ENCODE data around the gene STARD13. TPM values are rescaled to one million over a fixed set of nuclear protein-coding genes. Genes with fewer than 3 reads are reported as not detected.

The STARD13 gene
- total RNA-seq, 1 experiment from 2014 or later: 9.1 TPM

DNA sequence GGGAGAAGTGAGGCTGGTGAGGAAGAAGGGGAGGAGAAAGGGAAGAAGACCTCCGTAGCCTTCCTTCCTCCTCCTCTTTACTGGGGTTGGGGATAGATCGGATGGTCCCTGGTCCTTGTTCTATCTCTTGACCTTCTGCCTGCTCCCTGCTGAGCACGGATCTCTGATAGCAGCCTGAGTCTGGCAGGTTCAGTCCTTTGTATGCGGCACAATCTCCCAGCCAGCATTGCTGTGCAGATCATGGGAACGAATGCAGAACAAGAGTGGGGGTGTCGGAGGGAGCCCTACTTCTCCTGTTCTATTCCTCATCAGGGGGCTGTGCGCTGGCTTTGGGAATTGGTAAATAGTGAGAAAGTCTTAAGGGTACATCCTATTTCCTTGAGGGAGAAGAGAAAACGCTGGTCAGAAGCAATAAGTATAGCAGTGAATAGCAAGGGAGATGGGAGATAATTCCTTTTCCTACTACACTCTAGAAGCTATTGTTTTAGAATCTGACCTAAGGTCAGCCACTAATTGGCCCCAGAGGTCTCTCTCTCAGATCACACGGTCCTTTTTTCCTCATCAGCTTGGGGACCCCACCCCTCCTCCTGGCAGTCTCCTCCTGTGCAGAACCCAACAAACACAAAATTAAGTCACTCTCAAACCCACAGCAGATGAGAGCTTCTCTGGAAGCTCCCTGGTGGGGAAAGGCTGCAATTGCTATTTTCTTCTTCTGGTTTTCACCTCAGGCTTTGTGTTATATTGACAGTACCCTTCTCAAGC is 228.4 kb downstream of the STARD13 start:
- no peaks in the 10 kb centered on the region for H3K9me3 ChIP-seq
- no peaks in the 10 kb centered on the region for H3K36me3 ChIP-seq (ENCODE audit: control insufficient read depth, insufficient read depth, low read length)
- no TSS peak for BruUV-seq (replicated peaks)
- Mint-ChIP-seq H3K9me3 (ENCODE audit: unreplicated experiment) (peaks cover 7% of the 10 kb centered on the region), H3K27me3 (ENCODE audit: insufficient read depth, unreplicated experiment) (no peaks in the 10 kb centered on the region), H3K36me3 (ENCODE audit: insufficient read depth, unreplicated experiment) (no peaks in the 10 kb centered on the region), H3K4me3 (ENCODE audit: unreplicated experiment) (no peak overlapping the region), H3K4me1 (ENCODE audit: low read depth, unreplicated experiment) (peaks cover 27% of the 10 kb centered on the region), H3K27ac (ENCODE audit: unreplicated experiment) (no peak overlapping the region)
- H3K4me3 ChIP-seq (ENCODE audit: low read depth, low read length): no peak overlapping the region
- peaks cover 14% of the 10 kb centered on the region for H3K4me1 ChIP-seq
- peak in 1 of 2 experiments; percentile 41 for DNase-seq
- TF ChIP-seq, protein P1, sequence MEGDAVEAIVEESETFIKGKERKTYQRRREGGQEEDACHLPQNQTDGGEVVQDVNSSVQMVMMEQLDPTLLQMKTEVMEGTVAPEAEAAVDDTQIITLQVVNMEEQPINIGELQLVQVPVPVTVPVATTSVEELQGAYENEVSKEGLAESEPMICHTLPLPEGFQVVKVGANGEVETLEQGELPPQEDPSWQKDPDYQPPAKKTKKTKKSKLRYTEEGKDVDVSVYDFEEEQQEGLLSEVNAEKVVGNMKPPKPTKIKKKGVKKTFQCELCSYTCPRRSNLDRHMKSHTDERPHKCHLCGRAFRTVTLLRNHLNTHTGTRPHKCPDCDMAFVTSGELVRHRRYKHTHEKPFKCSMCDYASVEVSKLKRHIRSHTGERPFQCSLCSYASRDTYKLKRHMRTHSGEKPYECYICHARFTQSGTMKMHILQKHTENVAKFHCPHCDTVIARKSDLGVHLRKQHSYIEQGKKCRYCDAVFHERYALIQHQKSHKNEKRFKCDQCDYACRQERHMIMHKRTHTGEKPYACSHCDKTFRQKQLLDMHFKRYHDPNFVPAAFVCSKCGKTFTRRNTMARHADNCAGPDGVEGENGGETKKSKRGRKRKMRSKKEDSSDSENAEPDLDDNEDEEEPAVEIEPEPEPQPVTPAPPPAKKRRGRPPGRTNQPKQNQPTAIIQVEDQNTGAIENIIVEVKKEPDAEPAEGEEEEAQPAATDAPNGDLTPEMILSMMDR (IDR thresholded peaks at IDR 0.05; ENCODE audit: insufficient read depth in 1 of 2, low read depth in 1 of 2, low read length in 1 of 2, severe bottlenecking in 1 of 2, unreplicated experiment in 1 of 2): peak; percentile 40 to 55
- ChIA-PET CTCF (no interaction called here), POLR2A (no interaction called here)
- intact Hi-C loops (cut with micrococcal nuclease; ENCODE audit: unreplicated experiment): loop anchor here (10.0 kb wide), 1 partner anchor 488 kb away; no protein-coding TSS in a partner anchor
- no peaks in the 10 kb centered on the region for H3K27me3 ChIP-seq (replicated peaks; ENCODE audit: control insufficient read depth, insufficient read depth, low read length)

DNA sequence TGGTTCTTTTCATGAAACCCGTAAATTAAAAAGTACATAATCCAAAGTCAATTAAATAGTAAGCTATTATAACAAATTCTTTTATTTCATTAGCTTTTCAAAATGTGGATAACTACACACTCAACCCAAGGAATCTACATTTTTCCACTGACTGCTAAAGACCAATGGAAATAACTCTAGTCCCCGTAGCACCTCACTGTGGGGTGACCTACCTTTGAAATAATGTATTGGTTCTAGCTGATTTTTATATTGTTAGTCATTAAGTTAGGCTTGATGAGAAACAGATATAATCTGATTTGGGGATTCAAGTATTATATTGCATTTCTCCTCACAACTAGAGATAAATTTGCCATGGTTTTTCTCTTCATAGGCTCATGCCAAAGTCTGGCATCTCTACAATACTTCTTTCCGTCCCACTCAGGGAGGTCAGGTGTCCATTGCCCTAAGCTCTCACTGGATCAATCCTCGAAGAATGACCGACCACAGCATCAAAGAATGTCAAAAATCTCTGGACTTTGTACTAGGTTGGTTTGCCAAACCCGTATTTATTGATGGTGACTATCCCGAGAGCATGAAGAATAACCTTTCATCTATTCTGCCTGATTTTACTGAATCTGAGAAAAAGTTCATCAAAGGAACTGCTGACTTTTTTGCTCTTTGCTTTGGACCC is 232.0 kb downstream of the STARD13 start:
- H3K36me3 Mint-ChIP-seq (ENCODE audit: insufficient read depth, unreplicated experiment): no peaks in the 10 kb centered on the region
- CTCF ChIA-PET: no interaction called here
- DNase-seq: peak; percentile 54 to 63
- H3K27me3 Mint-ChIP-seq (ENCODE audit: insufficient read depth, unreplicated experiment): no peaks in the 10 kb centered on the region
- H3K4me1 Mint-ChIP-seq (ENCODE audit: low read depth, unreplicated experiment): peaks cover 28% of the 10 kb centered on the region
- TF ChIP-seq, protein P1 (IDR thresholded peaks at IDR 0.05; ENCODE audit: insufficient read depth in 1 of 2, low read depth in 1 of 2, low read length in 1 of 2, severe bottlenecking in 1 of 2, unreplicated experiment in 1 of 2): no peak
- BruUV-seq (replicated peaks): no TSS peak
- no peak overlapping the region for H3K4me3 Mint-ChIP-seq (ENCODE audit: unreplicated experiment)
- H3K9me3 ChIP-seq: no peaks in the 10 kb centered on the region
- no peak overlapping the region for H3K4me3 ChIP-seq (ENCODE audit: low read depth, low read length)
- no peaks in the 10 kb centered on the region for H3K36me3 ChIP-seq (ENCODE audit: control insufficient read depth, insufficient read depth, low read length)
- no peaks in the 10 kb centered on the region for H3K27me3 ChIP-seq (replicated peaks; ENCODE audit: control insufficient read depth, insufficient read depth, low read length)
- intact Hi-C loops (cut with micrococcal nuclease; ENCODE audit: unreplicated experiment): loop anchor here (2.0 to 10.0 kb wide), 2 partner anchors 37 to 491 kb away; no protein-coding TSS in a partner anchor
- peak overlapping the region; percentile 23 for H3K27ac Mint-ChIP-seq (ENCODE audit: unreplicated experiment)
- POLR2A ChIA-PET: no interaction called here
- peaks cover 7% of the 10 kb centered on the region for H3K9me3 Mint-ChIP-seq (ENCODE audit: unreplicated experiment)
- peaks cover 14% of the 10 kb centered on the region for H3K4me1 ChIP-seq

Data from Caco-2 (cell line).